ENCODE results near the gene INAVA. TPM values are rescaled to one million over a fixed set of nuclear protein-coding genes. Genes with fewer than 3 reads are reported as not detected.

The INAVA gene
- total and polyA plus RNA-seq, 4 donors, result 0.19 to 3.1 (median 0.50) TPM

DNA sequence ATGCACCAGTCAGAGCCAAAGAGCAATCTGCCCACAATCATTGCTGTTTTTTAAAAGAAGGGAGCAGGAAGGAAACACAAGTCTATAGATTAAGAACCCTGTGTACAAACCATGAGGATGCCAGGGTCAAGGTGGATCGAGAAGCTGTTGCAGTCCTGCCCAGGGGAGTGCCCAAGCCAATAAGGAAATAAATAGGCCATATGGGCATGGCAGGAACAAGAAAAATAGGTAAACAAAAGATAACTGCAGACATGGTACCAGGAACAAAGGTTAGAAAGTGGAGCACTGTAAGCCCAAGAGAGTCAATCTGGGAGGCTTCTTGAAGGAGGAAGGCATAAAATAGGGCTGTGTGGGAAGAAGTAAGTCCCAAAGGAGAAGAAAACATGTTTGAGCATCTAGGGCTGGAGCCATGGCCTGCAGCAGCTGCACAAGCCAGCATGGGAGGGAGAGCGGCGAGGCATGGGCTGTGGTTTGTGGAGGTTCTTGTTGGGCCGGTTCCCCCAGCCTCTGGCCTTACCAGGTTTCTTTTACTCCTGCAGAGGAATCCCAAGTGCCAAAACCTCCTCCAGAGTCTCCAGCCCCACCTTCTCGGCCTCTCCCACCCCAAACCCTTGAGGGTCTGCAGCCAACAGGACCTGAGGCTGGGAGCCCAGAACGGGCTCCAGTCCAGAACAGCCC lies 13.6 kb downstream of the INAVA start:
- no peak for DNase-seq (ENCODE audit: low spot score)
- H3K27ac ChIP-seq (ENCODE audit: low read depth in 1 of 2, low read length in 2 of 2), result no peak overlapping the region
- no peak for TF ChIP-seq TAF1 (conservative IDR thresholded peaks at IDR 0.05)
- TF ChIP-seq SP1 (IDR thresholded peaks at IDR 0.05), result no peak
- TF ChIP-seq, protein P1, sequence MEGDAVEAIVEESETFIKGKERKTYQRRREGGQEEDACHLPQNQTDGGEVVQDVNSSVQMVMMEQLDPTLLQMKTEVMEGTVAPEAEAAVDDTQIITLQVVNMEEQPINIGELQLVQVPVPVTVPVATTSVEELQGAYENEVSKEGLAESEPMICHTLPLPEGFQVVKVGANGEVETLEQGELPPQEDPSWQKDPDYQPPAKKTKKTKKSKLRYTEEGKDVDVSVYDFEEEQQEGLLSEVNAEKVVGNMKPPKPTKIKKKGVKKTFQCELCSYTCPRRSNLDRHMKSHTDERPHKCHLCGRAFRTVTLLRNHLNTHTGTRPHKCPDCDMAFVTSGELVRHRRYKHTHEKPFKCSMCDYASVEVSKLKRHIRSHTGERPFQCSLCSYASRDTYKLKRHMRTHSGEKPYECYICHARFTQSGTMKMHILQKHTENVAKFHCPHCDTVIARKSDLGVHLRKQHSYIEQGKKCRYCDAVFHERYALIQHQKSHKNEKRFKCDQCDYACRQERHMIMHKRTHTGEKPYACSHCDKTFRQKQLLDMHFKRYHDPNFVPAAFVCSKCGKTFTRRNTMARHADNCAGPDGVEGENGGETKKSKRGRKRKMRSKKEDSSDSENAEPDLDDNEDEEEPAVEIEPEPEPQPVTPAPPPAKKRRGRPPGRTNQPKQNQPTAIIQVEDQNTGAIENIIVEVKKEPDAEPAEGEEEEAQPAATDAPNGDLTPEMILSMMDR (IDR thresholded peaks at IDR 0.05; ENCODE audit: low read depth, low read length, missing input control), result no peak
- TF ChIP-seq YY1 (IDR thresholded peaks at IDR 0.05), result no peak
- TF ChIP-seq EGR1 (IDR thresholded peaks at IDR 0.05; ENCODE audit: low read depth in 2 of 2), result no peak
- TF ChIP-seq HNF4A (conservative IDR thresholded peaks at IDR 0.05), result no peak
- TF ChIP-seq, protein P2, sequence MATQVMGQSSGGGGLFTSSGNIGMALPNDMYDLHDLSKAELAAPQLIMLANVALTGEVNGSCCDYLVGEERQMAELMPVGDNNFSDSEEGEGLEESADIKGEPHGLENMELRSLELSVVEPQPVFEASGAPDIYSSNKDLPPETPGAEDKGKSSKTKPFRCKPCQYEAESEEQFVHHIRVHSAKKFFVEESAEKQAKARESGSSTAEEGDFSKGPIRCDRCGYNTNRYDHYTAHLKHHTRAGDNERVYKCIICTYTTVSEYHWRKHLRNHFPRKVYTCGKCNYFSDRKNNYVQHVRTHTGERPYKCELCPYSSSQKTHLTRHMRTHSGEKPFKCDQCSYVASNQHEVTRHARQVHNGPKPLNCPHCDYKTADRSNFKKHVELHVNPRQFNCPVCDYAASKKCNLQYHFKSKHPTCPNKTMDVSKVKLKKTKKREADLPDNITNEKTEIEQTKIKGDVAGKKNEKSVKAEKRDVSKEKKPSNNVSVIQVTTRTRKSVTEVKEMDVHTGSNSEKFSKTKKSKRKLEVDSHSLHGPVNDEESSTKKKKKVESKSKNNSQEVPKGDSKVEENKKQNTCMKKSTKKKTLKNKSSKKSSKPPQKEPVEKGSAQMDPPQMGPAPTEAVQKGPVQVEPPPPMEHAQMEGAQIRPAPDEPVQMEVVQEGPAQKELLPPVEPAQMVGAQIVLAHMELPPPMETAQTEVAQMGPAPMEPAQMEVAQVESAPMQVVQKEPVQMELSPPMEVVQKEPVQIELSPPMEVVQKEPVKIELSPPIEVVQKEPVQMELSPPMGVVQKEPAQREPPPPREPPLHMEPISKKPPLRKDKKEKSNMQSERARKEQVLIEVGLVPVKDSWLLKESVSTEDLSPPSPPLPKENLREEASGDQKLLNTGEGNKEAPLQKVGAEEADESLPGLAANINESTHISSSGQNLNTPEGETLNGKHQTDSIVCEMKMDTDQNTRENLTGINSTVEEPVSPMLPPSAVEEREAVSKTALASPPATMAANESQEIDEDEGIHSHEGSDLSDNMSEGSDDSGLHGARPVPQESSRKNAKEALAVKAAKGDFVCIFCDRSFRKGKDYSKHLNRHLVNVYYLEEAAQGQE (IDR thresholded peaks at IDR 0.05), result no peak
- TF ChIP-seq, protein P3, sequence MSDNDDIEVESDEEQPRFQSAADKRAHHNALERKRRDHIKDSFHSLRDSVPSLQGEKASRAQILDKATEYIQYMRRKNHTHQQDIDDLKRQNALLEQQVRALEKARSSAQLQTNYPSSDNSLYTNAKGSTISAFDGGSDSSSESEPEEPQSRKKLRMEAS (IDR thresholded peaks at IDR 0.05), result no peak
- no peak for TF ChIP-seq GABPA (IDR thresholded peaks at IDR 0.05 in 1 of 2, conservative IDR thresholded peaks at IDR 0.05 in 1 of 2)
- TF ChIP-seq FOXA1 (IDR thresholded peaks at IDR 0.05), result no peak

DNA sequence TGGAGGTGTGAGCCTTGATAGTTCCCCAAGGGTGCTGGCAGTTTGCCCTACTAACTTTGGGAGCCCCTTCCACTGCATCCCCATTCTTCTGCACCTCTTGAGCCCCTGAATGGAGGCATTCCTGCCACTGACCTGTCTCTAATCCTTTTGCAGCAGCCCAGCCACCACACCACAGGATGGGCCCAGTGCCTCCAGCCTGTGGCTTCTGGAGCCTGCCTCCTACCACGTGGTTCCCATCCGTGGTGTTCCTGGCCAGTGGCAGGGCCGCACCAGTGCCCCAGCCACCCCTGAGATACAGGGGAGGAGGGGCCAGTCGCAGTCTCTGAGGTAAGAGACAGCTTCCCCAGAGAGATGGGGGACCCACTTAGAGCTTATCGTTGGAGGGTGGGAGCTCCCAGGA lies 14.4 kb downstream of the INAVA start:
- Histone ChIP-seq H3K9ac (ENCODE audit: low read depth in 1 of 2, low read length in 2 of 2) (no peak overlapping the region), H3K4me1 (ENCODE audit: control insufficient read depth in 4 of 4, insufficient read depth in 4 of 4, low read length in 3 of 4) (no peaks in the 10 kb centered on the region), H3K36me3 (ENCODE audit: control insufficient read depth in 4 of 4, insufficient read depth in 3 of 4, low read depth in 1 of 4, low read length in 3 of 4) (no peaks in the 10 kb centered on the region), H3K27ac (ENCODE audit: low read depth in 1 of 2, low read length in 2 of 2) (no peak overlapping the region), H3K27me3 (ENCODE audit: control insufficient read depth in 4 of 4, insufficient read depth in 4 of 4, low read length in 3 of 4) (no peaks in the 10 kb centered on the region), H3K9me3 (ENCODE audit: control insufficient read depth in 4 of 4, low read length in 3 of 4) (no peaks in the 10 kb centered on the region), H3K4me3 (ENCODE audit: low read depth in 1 of 3, low read length in 3 of 3) (no peak overlapping the region)
- no peak for DNase-seq (ENCODE audit: low spot score)
- 86% methylated on average over 5 of the region's 5 CpGs for WGBS
- no peak for TF ChIP-seq HNF4A (conservative IDR thresholded peaks at IDR 0.05)
- TF ChIP-seq TAF1 (conservative IDR thresholded peaks at IDR 0.05), result no peak
- TF ChIP-seq YY1 (IDR thresholded peaks at IDR 0.05), result no peak
- TF ChIP-seq, protein P2 (IDR thresholded peaks at IDR 0.05), result no peak
- TF ChIP-seq, protein P3 (IDR thresholded peaks at IDR 0.05), result no peak
- no peak for TF ChIP-seq EGR1 (IDR thresholded peaks at IDR 0.05; ENCODE audit: low read depth in 2 of 2)
- no peak for TF ChIP-seq JUND (IDR thresholded peaks at IDR 0.05)
- TF ChIP-seq GABPA (IDR thresholded peaks at IDR 0.05 in 1 of 2, conservative IDR thresholded peaks at IDR 0.05 in 1 of 2), result no peak
- no peak for TF ChIP-seq RAD21 (IDR thresholded peaks at IDR 0.05)
- no peak for TF ChIP-seq RXRA (IDR thresholded peaks at IDR 0.05)
- no peak for TF ChIP-seq FOXA2 (IDR thresholded peaks at IDR 0.05)
- no peak for TF ChIP-seq SP1 (IDR thresholded peaks at IDR 0.05)
- TF ChIP-seq, protein P1 (IDR thresholded peaks at IDR 0.05; ENCODE audit: low read depth, low read length, missing input control), result no peak
- TF ChIP-seq, protein P4, sequence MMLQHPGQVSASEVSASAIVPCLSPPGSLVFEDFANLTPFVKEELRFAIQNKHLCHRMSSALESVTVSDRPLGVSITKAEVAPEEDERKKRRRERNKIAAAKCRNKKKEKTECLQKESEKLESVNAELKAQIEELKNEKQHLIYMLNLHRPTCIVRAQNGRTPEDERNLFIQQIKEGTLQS (IDR thresholded peaks at IDR 0.05), result no peak

More for the DNA sequence above, 13.6 kb downstream of the INAVA start:
- H3K9me3 ChIP-seq (ENCODE audit: control insufficient read depth in 4 of 4, low read length in 3 of 4), result no peaks in the 10 kb centered on the region
- H3K27me3 ChIP-seq (ENCODE audit: control insufficient read depth in 4 of 4, insufficient read depth in 4 of 4, low read length in 3 of 4), result no peaks in the 10 kb centered on the region
- H3K4me1 ChIP-seq (ENCODE audit: control insufficient read depth in 4 of 4, insufficient read depth in 4 of 4, low read length in 3 of 4), result no peaks in the 10 kb centered on the region
- no peak overlapping the region for H3K9ac ChIP-seq (ENCODE audit: low read depth in 1 of 2, low read length in 2 of 2)
- WGBS, result 91% methylated on average over 6 of the region's 6 CpGs
- no peak overlapping the region for H3K4me3 ChIP-seq (ENCODE audit: low read depth in 1 of 3, low read length in 3 of 3)
- H3K36me3 ChIP-seq (ENCODE audit: control insufficient read depth in 4 of 4, insufficient read depth in 3 of 4, low read depth in 1 of 4, low read length in 3 of 4), result no peaks in the 10 kb centered on the region

All from liver (tissue), 9 donors.